Measurements from ENCODE around the gene RABL2B.

RABL2B gene

DNA sequence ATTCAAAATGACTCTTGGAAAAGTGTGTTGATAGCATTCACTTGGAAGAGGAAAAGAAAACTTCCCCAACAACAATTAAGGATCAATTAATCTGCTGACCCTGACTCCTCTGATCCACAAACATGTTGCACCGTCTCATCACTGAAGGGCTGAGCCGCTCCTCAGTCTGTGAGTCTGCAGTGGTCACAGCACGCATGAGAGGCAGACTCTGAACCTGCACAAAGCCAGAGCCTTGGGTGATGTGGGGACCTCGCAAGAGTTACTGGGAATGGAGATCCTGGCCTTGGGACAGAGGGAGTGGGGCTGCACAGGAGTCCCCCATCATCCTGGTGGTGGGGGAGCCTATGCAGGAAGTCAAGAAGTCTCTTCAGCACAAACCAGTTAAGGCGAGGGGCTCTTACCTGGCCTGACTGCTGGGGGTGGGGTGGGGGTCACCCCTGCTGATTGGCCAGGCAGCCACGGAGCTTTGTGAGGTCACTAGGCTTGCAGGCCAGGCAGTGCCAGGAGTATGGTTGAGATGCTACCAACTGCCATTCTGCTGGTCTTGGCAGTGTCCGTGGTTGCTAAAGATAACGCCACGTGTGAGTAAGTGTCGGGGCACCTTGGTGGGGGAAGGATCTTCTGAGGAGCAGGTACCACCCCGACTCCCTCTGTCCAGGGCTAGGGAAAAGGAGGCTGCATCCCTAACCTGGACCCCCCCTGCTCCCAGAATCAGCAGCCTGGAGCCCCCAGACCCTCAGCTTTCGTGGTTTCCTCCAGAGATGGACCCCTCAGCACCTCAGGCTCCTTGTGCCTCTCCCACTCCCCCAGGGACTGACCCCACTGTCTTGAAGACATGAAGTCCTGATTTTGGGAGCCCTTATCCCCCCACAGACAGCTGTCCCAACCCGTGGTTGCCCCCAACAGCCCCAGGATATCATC, 45.4 kb downstream of the RABL2B start, which contains the start of gene ACR:
Gene ACR (plus strand): TSS at position 477 of the 921 bp plus-strand sequence. CDS start 32 bp downstream, at position 509.
- no peaks in the 10 kb centered on the region for H3K36me3 ChIP-seq (ENCODE audit: control insufficient read depth, insufficient read depth, low read length, severe bottlenecking)
- H3K9me3 ChIP-seq (ENCODE audit: control insufficient read depth, low read length): no peaks in the 10 kb centered on the region
- H3K27me3 ChIP-seq (replicated peaks; ENCODE audit: control insufficient read depth, insufficient read depth, low read length): peaks cover 37% of the 10 kb centered on the region
- peaks cover 8% of the 10 kb centered on the region for H3K4me1 ChIP-seq (ENCODE audit: control insufficient read depth, insufficient read depth, low read length)
- H3K4me3 ChIP-seq (ENCODE audit: low read length): no peak within 1 kb of the TSS
- H3K9ac ChIP-seq (ENCODE audit: low read length): no peak within 1 kb of the TSS
- DNase-seq (ENCODE audit: low read depth): no peak

GRCh38 chr22:50735739-50736030, 47.8 kb downstream of the RABL2B start:
- no peak for DNase-seq (ENCODE audit: low read depth)
- peaks cover 35% of the 10 kb centered on the region for H3K27me3 ChIP-seq (replicated peaks; ENCODE audit: control insufficient read depth, insufficient read depth, low read length)

DNA sequence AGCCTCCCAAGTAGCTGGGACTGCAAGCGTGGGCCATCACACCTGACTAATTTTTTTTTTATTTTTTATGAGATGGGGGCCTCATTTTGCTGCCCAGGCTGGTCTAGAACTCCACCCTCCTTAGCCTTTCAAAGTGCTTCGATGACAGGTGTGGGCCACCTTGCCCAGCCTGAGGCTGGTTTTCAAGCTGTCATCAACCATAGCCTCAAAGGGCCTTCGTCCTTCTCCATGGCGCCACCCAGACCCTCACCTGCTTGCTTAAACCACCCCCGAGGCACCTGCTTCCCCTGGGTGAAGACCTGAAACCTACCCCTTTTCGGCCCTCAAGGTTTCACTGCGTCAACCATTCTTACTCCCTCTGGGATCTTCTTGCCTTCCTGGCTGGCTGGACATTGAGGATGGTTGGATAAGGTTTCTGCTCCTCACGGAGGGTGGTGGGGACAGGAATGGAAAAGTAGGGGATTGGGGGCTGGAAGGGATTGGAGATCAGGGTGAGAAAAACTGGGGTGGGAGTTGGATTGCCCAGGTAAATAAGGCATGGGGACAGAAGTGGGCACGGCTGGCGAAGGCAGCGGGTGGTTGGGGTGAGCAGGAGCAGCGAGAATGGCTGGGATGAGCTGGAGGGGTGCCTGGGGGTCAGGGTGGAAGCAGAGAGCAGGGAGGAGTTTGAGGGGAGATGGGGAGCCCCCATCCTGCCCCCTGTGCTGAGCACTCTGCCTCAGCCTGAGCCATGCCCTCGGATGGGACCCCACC, 48.3 kb downstream of the RABL2B start:
- no peaks in the 10 kb centered on the region for H3K36me3 ChIP-seq (ENCODE audit: control insufficient read depth, insufficient read depth, low read length, severe bottlenecking)
- H3K27me3 ChIP-seq (replicated peaks; ENCODE audit: control insufficient read depth, insufficient read depth, low read length): peaks cover 36% of the 10 kb centered on the region
- no peaks in the 10 kb centered on the region for H3K9me3 ChIP-seq (ENCODE audit: control insufficient read depth, low read length)
- H3K4me3 ChIP-seq (ENCODE audit: low read length): no peak overlapping the region
- peaks cover 12% of the 10 kb centered on the region for H3K4me1 ChIP-seq (ENCODE audit: control insufficient read depth, insufficient read depth, low read length)
- H3K9ac ChIP-seq (ENCODE audit: low read length): no peak overlapping the region
- no peak for DNase-seq (ENCODE audit: low read depth)

More at GRCh38 chr22:50735739-50736030, 47.8 kb downstream of the RABL2B start:
- no peaks in the 10 kb centered on the region for H3K36me3 ChIP-seq (ENCODE audit: control insufficient read depth, insufficient read depth, low read length, severe bottlenecking)
- no peak overlapping the region for H3K4me3 ChIP-seq (ENCODE audit: low read length)
- no peak overlapping the region for H3K9ac ChIP-seq (ENCODE audit: low read length)
- H3K9me3 ChIP-seq (ENCODE audit: control insufficient read depth, low read length): no peaks in the 10 kb centered on the region
- peaks cover 12% of the 10 kb centered on the region for H3K4me1 ChIP-seq (ENCODE audit: control insufficient read depth, insufficient read depth, low read length)

DNA sequence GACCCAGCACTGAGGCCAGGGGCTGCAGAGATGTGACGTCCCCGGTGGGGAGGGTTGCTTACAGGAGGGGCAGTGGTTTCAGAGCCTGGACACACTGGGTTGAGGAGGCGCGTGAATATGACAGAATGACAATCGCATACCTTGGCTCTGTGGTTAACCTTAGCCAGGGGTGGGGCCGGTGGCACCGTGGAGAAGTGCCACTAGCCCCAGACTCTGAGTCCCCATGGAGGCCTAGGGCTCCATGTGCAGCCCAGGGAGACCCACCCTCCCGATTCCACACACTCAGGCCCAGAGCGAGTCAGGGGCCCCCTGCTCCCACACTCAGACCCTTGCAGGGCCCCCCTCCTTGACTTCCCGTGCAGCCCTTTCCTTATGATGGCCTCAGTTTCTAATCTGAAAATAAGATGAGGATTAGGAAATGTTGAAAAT, 49.1 kb downstream of the RABL2B start:
- no peaks in the 10 kb centered on the region for H3K36me3 ChIP-seq (ENCODE audit: control insufficient read depth, insufficient read depth, low read length, severe bottlenecking)
- H3K4me3 ChIP-seq (ENCODE audit: low read length): no peak overlapping the region
- peaks cover 12% of the 10 kb centered on the region for H3K4me1 ChIP-seq (ENCODE audit: control insufficient read depth, insufficient read depth, low read length)
- peaks cover 34% of the 10 kb centered on the region for H3K27me3 ChIP-seq (replicated peaks; ENCODE audit: control insufficient read depth, insufficient read depth, low read length)
- no peak for DNase-seq (ENCODE audit: low read depth)
- H3K9ac ChIP-seq (ENCODE audit: low read length): no peak overlapping the region
- no peaks in the 10 kb centered on the region for H3K9me3 ChIP-seq (ENCODE audit: control insufficient read depth, low read length)

GRCh38 chr22:50733521-50734342, 49.7 kb downstream of the RABL2B start:
- peak; percentile 46 for DNase-seq (ENCODE audit: low read depth)
- no peaks in the 10 kb centered on the region for H3K36me3 ChIP-seq (ENCODE audit: control insufficient read depth, insufficient read depth, low read length, severe bottlenecking)
- peaks cover 34% of the 10 kb centered on the region for H3K27me3 ChIP-seq (replicated peaks; ENCODE audit: control insufficient read depth, insufficient read depth, low read length)
- no peak overlapping the region for H3K9ac ChIP-seq (ENCODE audit: low read length)
- no peak overlapping the region for H3K4me3 ChIP-seq (ENCODE audit: low read length)
- H3K4me1 ChIP-seq (ENCODE audit: control insufficient read depth, insufficient read depth, low read length): peaks cover 12% of the 10 kb centered on the region
- no peaks in the 10 kb centered on the region for H3K9me3 ChIP-seq (ENCODE audit: control insufficient read depth, low read length)

GRCh38 chr22:50732681-50733080, 50.8 kb downstream of the RABL2B start:
- H3K9ac ChIP-seq (ENCODE audit: low read length): no peak overlapping the region
- no peaks in the 10 kb centered on the region for H3K9me3 ChIP-seq (ENCODE audit: control insufficient read depth, low read length)
- H3K27me3 ChIP-seq (replicated peaks; ENCODE audit: control insufficient read depth, insufficient read depth, low read length): peaks cover 24% of the 10 kb centered on the region
- no peak overlapping the region for H3K4me3 ChIP-seq (ENCODE audit: low read length)
- H3K4me1 ChIP-seq (ENCODE audit: control insufficient read depth, insufficient read depth, low read length): peaks cover 12% of the 10 kb centered on the region
- no peaks in the 10 kb centered on the region for H3K36me3 ChIP-seq (ENCODE audit: control insufficient read depth, insufficient read depth, low read length, severe bottlenecking)
- no peak for DNase-seq (ENCODE audit: low read depth)

DNA sequence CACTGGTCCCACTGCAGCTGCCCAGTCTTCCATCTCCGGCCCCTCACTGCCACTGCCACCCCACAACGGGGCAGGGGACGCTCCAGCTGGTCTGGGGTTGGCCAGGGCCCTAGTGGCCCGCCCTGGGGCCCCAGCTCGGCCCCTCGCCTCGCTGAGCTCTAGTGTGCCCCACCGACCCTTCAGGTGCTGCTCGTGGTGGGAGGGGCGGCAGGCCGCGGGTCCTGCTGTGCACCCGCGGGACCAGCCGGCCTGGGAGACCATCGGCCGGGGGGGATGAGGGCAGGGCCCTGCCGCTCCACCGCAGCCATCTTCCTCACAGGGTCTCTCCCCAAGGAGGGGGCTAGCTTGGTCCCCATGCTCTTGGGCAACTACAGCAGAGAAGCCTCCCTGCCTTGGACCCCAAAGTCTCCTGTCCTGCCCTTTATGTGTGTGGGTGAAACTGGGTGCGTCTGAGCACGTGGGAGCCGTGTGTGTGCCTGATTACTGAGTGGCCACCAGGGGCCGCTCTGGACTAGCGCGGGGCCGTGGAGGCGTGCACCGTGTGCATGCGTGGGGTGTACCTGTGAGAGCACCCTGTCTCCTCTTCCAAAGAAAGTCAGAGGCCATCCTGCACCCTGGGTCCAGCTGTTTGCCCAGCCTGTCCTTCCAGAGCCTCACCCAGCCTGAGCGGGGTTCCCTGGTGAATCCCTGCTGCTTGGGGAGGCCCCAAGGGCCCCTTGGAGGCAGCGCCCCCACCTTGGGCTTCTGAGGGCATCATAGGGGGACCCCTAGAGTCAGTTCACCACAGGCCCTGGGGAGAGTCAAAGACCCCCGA, 51.4 kb downstream of the RABL2B start:
- Histone ChIP-seq H3K27me3 (replicated peaks; ENCODE audit: control insufficient read depth, insufficient read depth, low read length) (peaks cover 18% of the 10 kb centered on the region), H3K4me1 (ENCODE audit: control insufficient read depth, insufficient read depth, low read length) (peaks cover 12% of the 10 kb centered on the region), H3K9me3 (ENCODE audit: control insufficient read depth, low read length) (no peaks in the 10 kb centered on the region), H3K4me3 (ENCODE audit: low read length) (peak overlapping the region; percentile 44), H3K36me3 (ENCODE audit: control insufficient read depth, insufficient read depth, low read length, severe bottlenecking) (no peaks in the 10 kb centered on the region), H3K9ac (ENCODE audit: low read length) (peak overlapping the region; percentile 30)
- peak; percentile 78 for DNase-seq (ENCODE audit: low read depth)

DNA sequence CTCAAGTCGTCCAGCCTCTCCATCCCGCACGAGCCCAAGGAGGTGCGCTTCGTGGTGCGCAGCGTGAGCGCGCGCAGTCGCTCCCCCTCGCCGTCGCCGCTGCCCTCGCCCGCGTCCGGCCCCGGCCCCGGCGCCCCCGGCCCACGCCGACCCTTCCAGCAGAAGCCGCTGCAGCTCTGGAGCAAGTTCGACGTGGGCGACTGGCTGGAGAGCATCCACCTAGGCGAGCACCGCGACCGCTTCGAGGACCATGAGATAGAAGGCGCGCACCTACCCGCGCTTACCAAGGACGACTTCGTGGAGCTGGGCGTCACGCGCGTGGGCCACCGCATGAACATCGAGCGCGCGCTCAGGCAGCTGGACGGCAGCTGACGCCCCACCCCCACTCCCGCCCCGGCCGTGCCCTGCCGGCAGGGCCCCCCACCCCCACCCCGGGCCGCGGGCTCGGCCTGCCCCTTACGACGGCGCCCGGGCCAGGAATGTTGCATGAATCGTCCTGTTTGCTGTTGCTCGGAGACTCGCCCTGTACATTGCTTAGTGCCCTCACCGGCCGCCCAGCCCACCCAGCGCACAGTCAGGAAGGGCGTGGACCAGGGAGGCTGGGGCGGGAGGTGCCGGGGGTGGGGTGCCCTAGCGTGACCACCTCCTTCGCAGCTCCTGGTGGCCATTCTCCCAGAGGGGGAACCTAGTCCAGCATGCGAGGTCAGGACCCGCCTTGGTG, 52.3 kb downstream of the RABL2B start:
- H3K9ac ChIP-seq (ENCODE audit: low read length): no peak overlapping the region

DNA sequence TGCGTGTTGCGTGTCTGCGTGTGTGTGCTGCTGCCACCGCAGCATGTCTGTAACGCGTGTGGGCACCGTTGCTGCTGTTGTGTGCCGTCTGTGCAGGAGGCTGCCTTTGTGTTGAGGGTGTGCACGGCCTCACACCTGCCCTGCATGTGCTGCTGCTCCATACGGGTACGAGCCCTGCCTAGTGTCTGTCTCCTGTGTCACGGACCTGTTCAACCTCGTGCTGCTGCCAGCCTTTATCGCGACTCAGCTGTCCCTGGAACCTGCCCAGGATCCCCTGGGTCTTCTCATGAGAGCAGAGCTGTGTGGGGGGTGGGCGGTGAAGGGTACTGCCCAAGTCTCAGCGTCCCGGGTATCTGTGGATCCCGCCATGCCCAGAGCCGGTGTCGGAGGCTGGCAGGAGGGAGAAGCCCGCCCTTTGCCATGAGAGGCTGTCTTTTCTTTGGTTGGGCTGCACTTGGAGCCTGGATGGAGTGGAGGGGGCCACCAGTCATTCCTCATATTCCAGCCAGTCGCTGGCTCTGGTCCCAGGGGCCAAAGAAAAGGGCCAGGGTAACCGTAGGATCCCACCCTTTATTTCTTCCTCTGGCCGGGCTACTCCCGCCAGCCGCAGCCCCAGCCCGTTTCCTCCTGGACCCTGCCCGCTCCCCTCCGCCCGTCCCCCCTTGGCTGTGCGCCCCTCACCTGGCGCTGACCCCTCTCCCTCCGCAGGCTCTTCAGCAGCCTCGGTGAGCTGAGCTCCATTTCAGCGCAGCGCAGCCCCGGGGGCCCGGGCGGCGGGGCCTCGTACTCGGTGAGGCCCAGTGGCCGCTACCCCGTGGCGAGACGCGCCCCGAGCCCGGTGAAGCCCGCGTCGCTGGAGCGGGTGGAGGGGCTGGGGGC, 53.2 kb downstream of the RABL2B start:
- Histone ChIP-seq H3K9ac (ENCODE audit: low read length) (no peak overlapping the region), H3K9me3 (ENCODE audit: control insufficient read depth, low read length) (no peaks in the 10 kb centered on the region), H3K4me3 (ENCODE audit: low read length) (no peak overlapping the region), H3K4me1 (ENCODE audit: control insufficient read depth, insufficient read depth, low read length) (peaks cover 12% of the 10 kb centered on the region), H3K36me3 (ENCODE audit: control insufficient read depth, insufficient read depth, low read length, severe bottlenecking) (peaks cover 3% of the 10 kb centered on the region), H3K27me3 (replicated peaks; ENCODE audit: control insufficient read depth, insufficient read depth, low read length) (peaks cover 8% of the 10 kb centered on the region)
- DNase-seq (ENCODE audit: low read depth): no peak

More for the DNA sequence above, 52.3 kb downstream of the RABL2B start:
- Histone ChIP-seq H3K9me3 (ENCODE audit: control insufficient read depth, low read length) (no peaks in the 10 kb centered on the region), H3K4me1 (ENCODE audit: control insufficient read depth, insufficient read depth, low read length) (peaks cover 12% of the 10 kb centered on the region), H3K36me3 (ENCODE audit: control insufficient read depth, insufficient read depth, low read length, severe bottlenecking) (no peaks in the 10 kb centered on the region), H3K27me3 (replicated peaks; ENCODE audit: control insufficient read depth, insufficient read depth, low read length) (peaks cover 10% of the 10 kb centered on the region), H3K4me3 (ENCODE audit: low read length) (no peak overlapping the region)
- DNase-seq (ENCODE audit: low read depth): no peak
